ENCODE measurements around the gene FAM221A.
"Not testable (repeated sequence)": the region's sequence is repeated elsewhere in the genome, so short reads cannot be mapped to it uniquely, and the experiment has no call there.

GRCh38 chr7:23722587-23723216 lies 42.7 kb downstream of the FAM221A start:
- TF ChIP-seq, protein P1, sequence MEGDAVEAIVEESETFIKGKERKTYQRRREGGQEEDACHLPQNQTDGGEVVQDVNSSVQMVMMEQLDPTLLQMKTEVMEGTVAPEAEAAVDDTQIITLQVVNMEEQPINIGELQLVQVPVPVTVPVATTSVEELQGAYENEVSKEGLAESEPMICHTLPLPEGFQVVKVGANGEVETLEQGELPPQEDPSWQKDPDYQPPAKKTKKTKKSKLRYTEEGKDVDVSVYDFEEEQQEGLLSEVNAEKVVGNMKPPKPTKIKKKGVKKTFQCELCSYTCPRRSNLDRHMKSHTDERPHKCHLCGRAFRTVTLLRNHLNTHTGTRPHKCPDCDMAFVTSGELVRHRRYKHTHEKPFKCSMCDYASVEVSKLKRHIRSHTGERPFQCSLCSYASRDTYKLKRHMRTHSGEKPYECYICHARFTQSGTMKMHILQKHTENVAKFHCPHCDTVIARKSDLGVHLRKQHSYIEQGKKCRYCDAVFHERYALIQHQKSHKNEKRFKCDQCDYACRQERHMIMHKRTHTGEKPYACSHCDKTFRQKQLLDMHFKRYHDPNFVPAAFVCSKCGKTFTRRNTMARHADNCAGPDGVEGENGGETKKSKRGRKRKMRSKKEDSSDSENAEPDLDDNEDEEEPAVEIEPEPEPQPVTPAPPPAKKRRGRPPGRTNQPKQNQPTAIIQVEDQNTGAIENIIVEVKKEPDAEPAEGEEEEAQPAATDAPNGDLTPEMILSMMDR (IDR thresholded peaks at IDR 0.05) = not testable (repeated sequence)
- TF ChIP-seq EP300 (IDR thresholded peaks at IDR 0.05) = not testable (repeated sequence)

Data from ovary (tissue), 3 donors.